Upper lobe of right lung (tissue), 1 donor: ENCODE data around the gene PLCH1. TPM values are rescaled to one million over a fixed set of nuclear protein-coding genes. Genes with fewer than 3 reads are reported as not detected.

Experiments used
- ATAC-seq: fragments of 200-7000 bp; cut with Tn5 transposase; one replicate; pipeline ENCODE4 v1.9.1; 2020; ENCODE audit warnings: mild to moderate bottlenecking, moderate library complexity
- DNase-seq: peaks from one replicate; pipeline ENCODE4 v3.0.0-alpha.2; 2020
- H3K27ac ChIP-seq: fragments of 200-600 bp; one replicate; pipeline ENCODE4 v1.8.0; 2022
- H3K27me3 ChIP-seq: fragments of 200-600 bp; one replicate; pipeline ENCODE4 v1.8.0; 2022; ENCODE audit warnings: mild to moderate bottlenecking
- H3K36me3 ChIP-seq: fragments of 200-600 bp; one replicate; pipeline ENCODE4 v1.8.0; 2022
- H3K4me1 ChIP-seq: fragments of 200-600 bp; one replicate; pipeline ENCODE4 v1.8.0; 2022
- H3K4me3 ChIP-seq: fragments of 200-600 bp; one replicate; pipeline ENCODE4 v1.8.0; 2022; ENCODE audit warnings: mild to moderate bottlenecking
- H3K9me3 ChIP-seq: fragments of 200-600 bp; one replicate; pipeline ENCODE4 v1.8.0; 2022
- intact Hi-C: fragments of 100-400 bp; cut with DNase I; formaldehyde crosslinking; loops from one replicate; pipeline ENCODE4 v1.11.0; 2022
- total RNA-seq: library from RNA; stranded (reverse); fragmentation: NEBNext Ultra II Directional; extraction: Animal tissue kit (Norgen Biotek cat#: 25700); gene quantifications from one replicate; pipeline ENCODE4 v1.2.1, GENCODE V29; 2021
- TF ChIP-seq, protein P1 (sequence below): fragments of 200-600 bp; IDR thresholded peaks from one replicate; pipeline ENCODE4 v1.8.0; 2022; ENCODE audit warnings: antibody characterized with exemption
- donor health status: DM: no; HTN: yes; CAD: no; lungs with severe emphysema.

Gene PLCH1
- total RNA-seq, 1 donor from 2014 or later, result 12.1 TPM

DNA sequence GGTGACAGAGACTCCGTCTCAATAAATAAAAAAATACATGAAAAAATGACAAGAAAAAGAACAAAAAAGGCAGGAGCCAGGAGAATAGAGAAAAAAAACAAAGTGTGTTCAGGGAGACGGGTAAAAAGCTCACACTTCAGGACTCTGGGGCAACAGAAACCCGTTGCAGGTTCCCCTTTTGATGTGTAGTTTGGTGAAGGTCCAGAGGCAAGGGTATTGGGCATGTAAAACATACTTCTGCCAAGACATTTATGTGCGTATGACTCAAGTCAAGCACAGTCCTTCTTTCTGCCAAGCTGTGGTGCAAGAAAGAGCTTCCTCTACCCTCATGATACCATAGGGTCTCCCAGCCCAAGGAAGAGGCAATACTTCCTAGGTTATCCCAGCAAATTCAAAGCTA, 418.0 kb downstream of the PLCH1 start:
- TF ChIP-seq, protein P1, sequence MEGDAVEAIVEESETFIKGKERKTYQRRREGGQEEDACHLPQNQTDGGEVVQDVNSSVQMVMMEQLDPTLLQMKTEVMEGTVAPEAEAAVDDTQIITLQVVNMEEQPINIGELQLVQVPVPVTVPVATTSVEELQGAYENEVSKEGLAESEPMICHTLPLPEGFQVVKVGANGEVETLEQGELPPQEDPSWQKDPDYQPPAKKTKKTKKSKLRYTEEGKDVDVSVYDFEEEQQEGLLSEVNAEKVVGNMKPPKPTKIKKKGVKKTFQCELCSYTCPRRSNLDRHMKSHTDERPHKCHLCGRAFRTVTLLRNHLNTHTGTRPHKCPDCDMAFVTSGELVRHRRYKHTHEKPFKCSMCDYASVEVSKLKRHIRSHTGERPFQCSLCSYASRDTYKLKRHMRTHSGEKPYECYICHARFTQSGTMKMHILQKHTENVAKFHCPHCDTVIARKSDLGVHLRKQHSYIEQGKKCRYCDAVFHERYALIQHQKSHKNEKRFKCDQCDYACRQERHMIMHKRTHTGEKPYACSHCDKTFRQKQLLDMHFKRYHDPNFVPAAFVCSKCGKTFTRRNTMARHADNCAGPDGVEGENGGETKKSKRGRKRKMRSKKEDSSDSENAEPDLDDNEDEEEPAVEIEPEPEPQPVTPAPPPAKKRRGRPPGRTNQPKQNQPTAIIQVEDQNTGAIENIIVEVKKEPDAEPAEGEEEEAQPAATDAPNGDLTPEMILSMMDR, result no peak
- Histone ChIP-seq H3K27ac (no peak overlapping the region), H3K9me3 (no peaks in the 10 kb centered on the region), H3K27me3 (no peaks in the 10 kb centered on the region), H3K4me1 (no peaks in the 10 kb centered on the region), H3K4me3 (no peak overlapping the region), H3K36me3 (no peaks in the 10 kb centered on the region)
- DNase-seq (no peak), ATAC-seq (no peak)
- intact Hi-C loops, result no loop called here

DNA sequence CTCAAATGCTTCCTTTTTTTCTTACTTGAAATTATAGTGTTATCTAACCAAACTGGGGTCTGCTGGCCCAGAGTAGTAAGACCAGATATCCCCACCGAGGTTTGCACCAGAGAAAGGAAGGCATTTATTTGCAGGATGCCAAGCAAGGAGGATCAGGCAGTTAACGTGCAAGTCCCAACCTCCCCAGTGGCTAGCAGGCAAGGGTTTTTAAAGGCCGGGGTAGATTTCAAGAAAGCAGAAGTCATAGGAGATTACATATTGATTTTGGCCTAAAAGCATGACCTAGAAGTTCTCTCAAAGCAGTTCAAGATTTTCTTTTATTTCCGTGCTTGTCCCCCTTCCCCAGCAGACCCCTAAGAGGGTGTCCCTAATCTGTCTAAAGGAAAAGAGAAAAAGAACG, 418.6 kb downstream of the PLCH1 start:
- Histone ChIP-seq H3K4me3 (no peak overlapping the region), H3K9me3 (no peaks in the 10 kb centered on the region), H3K36me3 (no peaks in the 10 kb centered on the region), H3K27ac (no peak overlapping the region), H3K27me3 (no peaks in the 10 kb centered on the region), H3K4me1 (no peaks in the 10 kb centered on the region)
- TF ChIP-seq, protein P1, result no peak
- no peak for ATAC-seq
- intact Hi-C loops, result no loop called here
- no peak for DNase-seq

Other genes starting within 250 kb of the PLCH1 start
- 4.5 TPM for gene C3orf33, start 61.2 kb upstream of the PLCH1 start, total RNA-seq
- gene SLC33A1, start 109.4 kb upstream of the PLCH1 start, total RNA-seq, result 36.5 TPM
- 41.2 TPM for gene GMPS, start 125.6 kb upstream of the PLCH1 start, total RNA-seq